ENCODE results near the gene RABAC1.
"Not testable (repeated sequence)": the region's sequence is repeated elsewhere in the genome, so short reads cannot be mapped to it uniquely, and the experiment has no call there.

RABAC1 gene

DNA sequence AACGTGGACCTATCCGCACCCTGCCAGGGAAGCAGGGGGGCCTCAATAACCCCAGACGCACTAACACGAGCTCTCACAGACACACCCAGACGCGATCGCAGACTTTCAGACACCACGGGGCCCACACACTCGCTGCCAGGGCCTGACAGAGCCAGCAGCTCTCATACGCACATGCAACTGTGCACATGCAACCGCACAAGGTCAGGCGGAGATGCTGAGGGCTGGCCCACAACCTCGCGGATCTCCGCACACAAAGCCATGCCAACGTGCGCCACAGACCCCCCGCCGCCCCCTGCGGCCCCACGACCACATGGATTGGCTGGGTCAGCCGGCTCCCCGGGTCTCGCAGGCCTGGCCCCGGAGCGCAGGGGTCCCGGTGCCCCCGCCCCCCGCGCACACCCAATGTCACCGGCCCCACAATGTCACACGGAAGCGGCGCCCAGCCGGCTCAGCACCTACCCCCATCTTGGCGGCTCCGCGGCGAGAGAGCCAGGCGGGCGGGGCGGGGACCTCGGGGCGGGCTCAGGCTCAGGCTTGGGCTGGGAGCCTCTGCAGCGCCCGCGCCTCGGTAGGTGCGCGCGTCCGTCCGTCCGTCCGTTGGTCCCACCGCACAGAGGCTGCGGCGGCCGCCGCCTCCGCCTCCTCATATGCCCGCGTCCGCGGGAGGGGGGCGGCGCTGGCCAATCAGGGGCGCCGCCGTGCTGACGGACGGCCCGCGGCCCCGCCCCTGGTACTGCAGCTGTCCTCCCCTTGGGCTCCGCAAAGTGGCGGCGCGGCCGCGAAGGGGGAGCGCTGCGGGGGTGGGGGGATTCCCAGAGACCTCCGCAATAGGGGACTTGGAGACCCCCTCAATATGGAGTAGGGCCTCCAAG is 34.7 kb upstream of the RABAC1 start, which contains the start of gene ATP1A3:
ATP1A3 (minus strand) TSS at position 619 of the 872 bp plus-strand sequence; CDS start at position 465, 154 bp downstream.
- H3K4me3 ChIP-seq (ENCODE audit: low read length) = peak within 1 kb of the TSS; percentile 44
- DNase-seq (ENCODE audit: low read depth) = peak; percentile 44
- TF ChIP-seq, protein P1, sequence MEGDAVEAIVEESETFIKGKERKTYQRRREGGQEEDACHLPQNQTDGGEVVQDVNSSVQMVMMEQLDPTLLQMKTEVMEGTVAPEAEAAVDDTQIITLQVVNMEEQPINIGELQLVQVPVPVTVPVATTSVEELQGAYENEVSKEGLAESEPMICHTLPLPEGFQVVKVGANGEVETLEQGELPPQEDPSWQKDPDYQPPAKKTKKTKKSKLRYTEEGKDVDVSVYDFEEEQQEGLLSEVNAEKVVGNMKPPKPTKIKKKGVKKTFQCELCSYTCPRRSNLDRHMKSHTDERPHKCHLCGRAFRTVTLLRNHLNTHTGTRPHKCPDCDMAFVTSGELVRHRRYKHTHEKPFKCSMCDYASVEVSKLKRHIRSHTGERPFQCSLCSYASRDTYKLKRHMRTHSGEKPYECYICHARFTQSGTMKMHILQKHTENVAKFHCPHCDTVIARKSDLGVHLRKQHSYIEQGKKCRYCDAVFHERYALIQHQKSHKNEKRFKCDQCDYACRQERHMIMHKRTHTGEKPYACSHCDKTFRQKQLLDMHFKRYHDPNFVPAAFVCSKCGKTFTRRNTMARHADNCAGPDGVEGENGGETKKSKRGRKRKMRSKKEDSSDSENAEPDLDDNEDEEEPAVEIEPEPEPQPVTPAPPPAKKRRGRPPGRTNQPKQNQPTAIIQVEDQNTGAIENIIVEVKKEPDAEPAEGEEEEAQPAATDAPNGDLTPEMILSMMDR (conservative IDR thresholded peaks at IDR 0.05; ENCODE audit: low read depth, low read length) = no peak

DNA sequence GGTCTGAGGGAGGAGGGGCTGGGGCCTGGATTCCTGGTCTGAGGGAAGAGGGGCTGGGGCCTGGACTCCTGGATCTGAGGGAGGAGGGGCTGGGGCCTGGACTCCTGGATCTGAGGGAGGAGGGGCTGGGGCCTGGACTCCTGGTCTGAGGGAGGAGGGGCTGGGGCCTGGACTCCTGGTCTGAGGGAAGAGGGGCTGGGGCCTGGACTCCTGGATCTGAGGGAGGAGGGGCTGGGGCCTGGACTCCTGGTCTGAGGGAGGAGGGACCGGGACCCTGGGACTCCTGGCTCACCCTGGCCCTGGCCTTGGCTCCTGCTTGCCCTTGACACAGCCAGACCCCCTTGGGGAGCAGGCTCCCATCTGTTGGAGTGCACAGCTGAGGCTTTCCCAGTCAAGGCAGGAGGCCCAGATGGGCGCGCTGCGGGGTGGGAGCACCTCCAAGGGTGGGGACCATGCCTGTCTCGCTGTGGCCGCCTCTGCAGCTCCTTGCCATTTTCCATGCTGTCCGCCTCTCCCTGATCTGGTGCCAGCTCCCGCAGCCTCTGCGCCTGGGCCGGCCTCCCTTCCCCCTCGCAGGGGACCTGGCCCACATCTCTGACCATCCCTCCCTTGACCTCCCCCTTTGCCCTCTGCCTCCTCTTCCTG is 32.9 kb upstream of the RABAC1 start:
- DNase-seq (ENCODE audit: low read depth); H3K4me3 ChIP-seq (ENCODE audit: low read length): not testable (repeated sequence)

DNA sequence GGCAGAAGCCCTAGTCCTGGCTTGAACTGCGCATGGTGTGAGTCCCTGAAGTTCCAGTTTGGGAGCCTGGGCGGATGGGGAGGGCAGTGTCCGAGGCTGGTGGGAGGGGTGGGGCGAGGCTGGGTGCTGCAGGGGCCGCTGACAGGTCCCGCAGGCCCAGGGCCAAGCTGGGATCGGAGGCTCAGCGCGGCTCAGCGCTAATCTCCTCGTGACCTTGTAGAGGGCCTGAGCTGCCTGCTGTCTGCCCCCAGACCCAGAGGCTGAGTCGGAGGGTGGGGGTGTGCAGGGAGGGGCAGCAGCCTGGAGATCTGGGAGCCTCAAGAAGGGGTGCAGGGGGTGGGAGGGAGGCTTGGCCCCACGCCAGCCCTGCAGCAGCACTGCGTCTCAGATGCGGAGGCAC is 31.9 kb upstream of the RABAC1 start:
- TF ChIP-seq, protein P1 (conservative IDR thresholded peaks at IDR 0.05; ENCODE audit: low read depth, low read length) = no peak
- peak; percentile 23 for DNase-seq (ENCODE audit: low read depth)

DNA sequence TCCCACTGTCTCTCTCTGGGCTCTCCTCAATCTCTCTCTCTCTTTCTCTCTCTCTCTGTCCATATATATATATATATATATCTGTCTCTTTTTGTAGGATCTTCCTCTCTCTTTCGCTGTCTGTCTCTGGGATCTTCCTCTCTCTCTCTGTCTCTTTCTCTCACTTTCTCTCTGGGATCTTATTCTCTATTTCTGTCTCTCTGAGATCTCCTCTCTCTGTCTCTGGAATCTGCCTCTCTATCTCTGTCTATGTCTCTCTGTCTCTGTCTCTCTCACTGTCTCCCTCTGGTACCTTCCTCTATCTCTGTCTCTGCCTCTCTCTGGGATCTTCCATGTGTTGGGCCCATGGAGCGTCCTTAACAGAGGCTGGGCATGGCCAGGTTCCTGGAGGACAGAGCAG is 31.5 kb upstream of the RABAC1 start:
- no peak for DNase-seq (ENCODE audit: low read depth)
- no peak overlapping the region for H3K4me3 ChIP-seq (ENCODE audit: low read length)
- TF ChIP-seq, protein P1 (conservative IDR thresholded peaks at IDR 0.05; ENCODE audit: low read depth, low read length) = no peak

More for the DNA sequence above, 31.9 kb upstream of the RABAC1 start:
- no peak overlapping the region for H3K4me3 ChIP-seq (ENCODE audit: low read length)

DNA sequence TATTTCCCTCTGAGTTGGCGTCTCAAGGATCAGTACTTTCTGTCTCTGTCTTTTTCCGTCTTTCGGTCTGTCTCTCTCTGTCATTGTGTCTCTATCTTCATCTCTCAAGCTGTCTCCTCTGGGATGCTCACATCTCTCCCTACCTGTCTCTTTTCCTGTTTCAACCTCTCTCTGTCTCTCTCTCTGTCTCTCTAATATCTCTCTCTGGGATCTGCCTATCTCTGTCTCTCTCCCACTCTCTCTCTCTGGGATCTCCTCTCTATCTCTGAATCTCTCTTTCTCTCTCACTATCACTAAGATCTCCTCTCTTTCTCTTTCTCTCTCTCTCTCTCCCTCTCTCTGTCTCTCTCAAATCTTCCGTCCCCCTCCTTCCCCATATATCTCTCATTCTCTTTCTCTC is 30.9 kb upstream of the RABAC1 start:
- TF ChIP-seq, protein P1 (conservative IDR thresholded peaks at IDR 0.05; ENCODE audit: low read depth, low read length) = no peak
- no peak for DNase-seq (ENCODE audit: low read depth)
- H3K4me3 ChIP-seq (ENCODE audit: low read length) = no peak overlapping the region

DNA sequence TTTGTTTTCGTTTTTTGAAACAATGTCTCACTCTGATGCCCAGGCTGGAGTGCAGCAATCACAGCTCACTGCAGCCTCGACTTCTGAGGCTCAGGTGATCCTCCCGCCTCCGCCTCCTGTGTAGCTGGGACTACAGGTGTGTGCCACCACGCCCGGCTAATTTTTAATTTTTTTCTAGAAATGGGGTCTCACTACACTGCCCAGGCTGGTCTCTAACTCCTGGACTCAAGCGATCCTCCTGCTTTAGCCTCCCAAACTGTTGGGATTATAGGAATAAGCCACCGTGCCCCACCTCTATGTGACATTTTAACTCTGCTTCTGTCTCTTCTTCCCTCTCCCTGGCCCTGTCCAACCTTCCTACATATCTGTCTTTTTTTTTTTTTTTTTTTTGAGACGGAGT is 29.8 kb upstream of the RABAC1 start:
- no peak overlapping the region for H3K4me3 ChIP-seq (ENCODE audit: low read length)
- TF ChIP-seq, protein P1 (conservative IDR thresholded peaks at IDR 0.05; ENCODE audit: low read depth, low read length) = no peak
- DNase-seq (ENCODE audit: low read depth) = no peak

DNA sequence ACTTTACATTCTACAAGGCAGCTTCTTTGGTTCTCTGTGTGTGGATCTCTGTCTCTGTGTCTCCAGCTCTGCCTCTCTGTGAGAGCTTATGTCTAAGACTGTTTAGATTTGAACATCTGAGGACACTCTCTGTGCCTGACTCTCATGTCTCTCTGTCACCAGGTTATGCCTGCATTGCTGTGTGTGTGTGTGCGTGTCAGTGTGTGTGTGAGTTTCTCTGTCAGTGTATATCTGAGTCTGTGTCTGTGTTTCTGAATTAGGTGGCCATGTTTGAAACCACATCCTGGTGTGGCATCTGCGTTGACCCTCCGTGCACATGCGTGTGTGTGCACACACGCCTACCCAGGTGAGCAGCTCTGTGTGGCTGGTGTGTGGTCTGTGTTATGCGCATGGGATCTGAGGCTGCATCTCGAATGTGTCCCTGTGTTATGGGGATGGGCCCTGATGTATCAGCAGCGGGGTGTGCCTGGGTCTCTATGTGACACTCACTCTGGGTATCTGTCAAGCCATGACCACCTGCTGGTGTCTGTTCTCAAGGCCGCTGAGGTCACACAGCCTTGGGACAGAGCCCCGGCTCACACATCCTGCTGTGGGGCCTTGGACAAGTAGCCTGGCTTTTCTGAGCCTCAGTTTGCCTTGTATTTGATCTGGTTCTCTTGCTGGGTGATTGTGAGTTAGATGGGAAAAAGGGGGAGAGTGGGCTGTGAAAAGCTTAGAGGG is 28.2 kb upstream of the RABAC1 start:
- TF ChIP-seq, protein P1 (conservative IDR thresholded peaks at IDR 0.05; ENCODE audit: low read depth, low read length) = no peak
- H3K4me3 ChIP-seq (ENCODE audit: low read length) = no peak overlapping the region
- DNase-seq (ENCODE audit: low read depth) = no peak

Measured in retinal pigment epithelial cell (primary cell).